H1 (cell line): ENCODE measurements around the gene FGGY. TPM values are rescaled to one million over a fixed set of nuclear protein-coding genes. Genes with fewer than 3 reads are reported as not detected.
A peak's percentile ranks its signal among the peaks of the same experiment; 100 is the strongest.

Experiments used
- CTCF ChIA-PET: fragments of 300-600 bp; sonication (Branson Sonifier 250); formaldehyde crosslinking; loops from one replicate; lab custom pipeline; 2021; ENCODE audit not compliant: partially characterized antibody; lab: Charles Lee
- POLR2A ChIA-PET: fragments of 300-600 bp; sonication (Branson Sonifier 250); formaldehyde crosslinking; loops from one replicate; lab custom pipeline; 2021; ENCODE audit warnings: inconsistent platforms; ENCODE audit not compliant: partially characterized antibody; lab: Charles Lee
- DNase-seq, 2 experiments: peaks; one replicate each; pipeline versions ENCODE4 v3.0.0 to v3.0.0-alpha.2; 2010 to 2022; ENCODE audit warnings: low spot score in 2 of 2, low read depth in 1 of 2, mixed read lengths in 1 of 2
- FAIRE-seq: peaks from 2 replicates; lab custom pipeline; 2011; peaks lifted over from hg19 to GRCh38; lab: Jason Lieb, UNC
- H2AFZ ChIP-seq: 2 replicates; pipeline ENCODE4 v1.8.1; 2012; ENCODE audit warnings: low read length, inconsistent platforms
- H2AK5ac ChIP-seq: 2 replicates; pipeline ENCODE4 v1.6.1; 2013; ENCODE audit warnings: low read depth, low read length
- H2BK120ac ChIP-seq: replicated peaks from 2 replicates; pipeline ENCODE3; 2013; ENCODE audit warnings: low read depth, low read length, inconsistent platforms
- H2BK12ac ChIP-seq: 2 replicates; pipeline ENCODE4 v1.6.1; 2013; ENCODE audit warnings: low read depth, low read length
- H2BK15ac ChIP-seq: 2 replicates; pipeline ENCODE4 v1.6.1; 2013; ENCODE audit warnings: low read length
- H2BK20ac ChIP-seq: 2 replicates; pipeline ENCODE4 v1.6.1; 2013; ENCODE audit warnings: low read length
- H2BK5ac ChIP-seq: 2 replicates; pipeline ENCODE4 v1.6.1; 2013; ENCODE audit warnings: low read depth, low read length
- H3K14ac ChIP-seq: 2 replicates; pipeline ENCODE4 v1.6.1; 2013; ENCODE audit warnings: inconsistent platforms; ENCODE audit not compliant: insufficient read length
- H3K18ac ChIP-seq: 2 replicates; pipeline ENCODE4 v1.6.1; 2013; ENCODE audit warnings: low read length; ENCODE audit errors: extremely low read depth
- H3K23ac ChIP-seq: 2 replicates; pipeline ENCODE4 v1.6.1; 2013; ENCODE audit warnings: inconsistent platforms; ENCODE audit not compliant: insufficient read length
- H3K23me2 ChIP-seq: 2 replicates; pipeline ENCODE4 v1.6.1; 2013; ENCODE audit warnings: low read depth, low read length
- H3K27ac ChIP-seq: 2 replicates; pipeline ENCODE4 v1.6.1; 2011; ENCODE audit warnings: low read depth, low read length, inconsistent platforms
- H3K27me3 ChIP-seq, 4 experiments: replicated peaks in 1 of 4; 1 replicate in 1 of 4; 2 replicates in 3 of 4; pipeline versions ENCODE4 v1.6.1 to v1.8.1; 2011 to 2013; ENCODE audit warnings: low read length in 3 of 4, mild to moderate bottlenecking in 3 of 4, inconsistent platforms in 2 of 4, mixed read lengths in 2 of 4, moderate library complexity in 1 of 4; ENCODE audit not compliant: control insufficient read depth in 3 of 4, insufficient read depth in 3 of 4; ENCODE audit errors: extremely low read depth in 1 of 4
- H3K36me3 ChIP-seq, 4 experiments: 2 replicates each; pipeline versions ENCODE4 v1.6.1 to v1.8.1; 2011 to 2013; ENCODE audit warnings: mild to moderate bottlenecking in 4 of 4, low read length in 3 of 4, moderate library complexity in 2 of 4, control low read depth in 1 of 4, inconsistent platforms in 1 of 4; ENCODE audit not compliant: insufficient read depth in 4 of 4, control insufficient read depth in 2 of 4
- H3K4ac ChIP-seq: replicated peaks from 2 replicates; pipeline ENCODE3; 2013; ENCODE audit warnings: low read length, low read depth, mixed read lengths, inconsistent platforms; ENCODE audit not compliant: insufficient read length
- H3K4me1 ChIP-seq, 4 experiments: replicated peaks in 1 of 4; 1 replicate in 1 of 4; 2 replicates in 3 of 4; pipeline versions ENCODE4 v1.6.1 to v1.8.1; 2011 to 2013; ENCODE audit warnings: low read length in 3 of 4, inconsistent platforms in 2 of 4, mixed read lengths in 1 of 4; ENCODE audit not compliant: insufficient read depth in 4 of 4, control insufficient read depth in 3 of 4
- H3K4me2 ChIP-seq, 2 experiments: 2 replicates each; pipeline versions ENCODE4 v1.6.1 to v1.8.1; 2011 to 2013; ENCODE audit warnings: low read depth in 2 of 2, low read length in 2 of 2, control low read depth in 1 of 2, inconsistent platforms in 1 of 2, mild to moderate bottlenecking in 1 of 2; ENCODE audit not compliant: insufficient read depth in 1 of 2
- H3K4me3 ChIP-seq, 4 experiments: fragments of 200-600, 300-600 bp in 1 of 4; sonication (generic), shearing (Covaris generic), sonication (Bioruptor Twin) in 1 of 4; 2 replicates each; pipeline versions ENCODE4 v1.5.1 to v1.8.1; 2011 to 2016; ENCODE audit warnings: low read length in 4 of 4, low read depth in 3 of 4, control low read depth in 2 of 4, inconsistent platforms in 2 of 4, mild to moderate bottlenecking in 2 of 4, mixed read lengths in 1 of 4, moderate library complexity in 1 of 4; ENCODE audit not compliant: insufficient read depth in 2 of 4; ENCODE audit errors: extremely low read depth in 1 of 4
- H3K56ac ChIP-seq: replicated peaks from 2 replicates; pipeline ENCODE3; 2013; ENCODE audit warnings: low read depth, mild to moderate bottlenecking, mixed read lengths, low read length, inconsistent platforms; ENCODE audit not compliant: insufficient read length
- H3K79me1 ChIP-seq: 2 replicates; pipeline ENCODE4 v1.6.1; 2013; ENCODE audit warnings: low read depth, low read length, control low read depth
- H3K79me2 ChIP-seq, 2 experiments: 2 replicates each; pipeline versions ENCODE4 v1.6.1 to v1.8.1; 2012 to 2013; ENCODE audit warnings: low read length in 2 of 2, mild to moderate bottlenecking in 2 of 2, inconsistent platforms in 1 of 2; ENCODE audit not compliant: insufficient read depth in 2 of 2, control insufficient read depth in 1 of 2
- H3K9ac ChIP-seq, 4 experiments: replicated peaks in 1 of 4; 1 replicate in 1 of 4; 2 replicates in 3 of 4; pipeline versions ENCODE4 v1.6.1 to v1.8.1; 2011 to 2013; ENCODE audit warnings: low read depth in 3 of 4, low read length in 3 of 4, control low read depth in 2 of 4, mild to moderate bottlenecking in 2 of 4, moderate library complexity in 2 of 4, inconsistent platforms in 1 of 4; ENCODE audit errors: extremely low read depth in 1 of 4
- H3K9me3 ChIP-seq, 2 experiments: 2 replicates each; pipeline versions ENCODE4 v1.6.1 to v1.8.1; 2012 to 2013; ENCODE audit warnings: mild to moderate bottlenecking in 2 of 2, moderate library complexity in 2 of 2, control low read depth in 1 of 2, inconsistent platforms in 1 of 2, low read depth in 1 of 2, low read length in 1 of 2, mixed read lengths in 1 of 2; ENCODE audit not compliant: insufficient read depth in 2 of 2
- H4K20me1 ChIP-seq, 2 experiments: replicated peaks in 1 of 2; 2 replicates each; pipeline versions ENCODE3 to v1.8.1; 2011 to 2013; ENCODE audit warnings: inconsistent platforms in 2 of 2, low read length in 2 of 2, mild to moderate bottlenecking in 1 of 2; ENCODE audit not compliant: insufficient read depth in 2 of 2, control insufficient read depth in 1 of 2
- H4K5ac ChIP-seq: 2 replicates; pipeline ENCODE4 v1.6.1; 2013; ENCODE audit warnings: low read length, low read depth, mixed read lengths, inconsistent platforms; ENCODE audit not compliant: insufficient read length
- H4K8ac ChIP-seq: 2 replicates; pipeline ENCODE4 v1.8.0; 2013; ENCODE audit warnings: mild to moderate bottlenecking, moderate library complexity, low read length, inconsistent platforms; ENCODE audit not compliant: insufficient read depth; ENCODE audit errors: extremely low read depth
- H4K91ac ChIP-seq: replicated peaks from 2 replicates; pipeline ENCODE3; 2013; ENCODE audit warnings: low read length, mixed read lengths, inconsistent platforms; ENCODE audit not compliant: insufficient read length
- CEBPB ChIP-seq: IDR thresholded peaks from 2 replicates; pipeline ENCODE4 v1.6.1; 2012; ENCODE audit warnings: low read depth, low read length
- HDAC2 ChIP-seq, 2 experiments: fragments of 300-600 bp in 1 of 2; sonication (generic) in 1 of 2; IDR thresholded peaks; 2 replicates each; pipeline ENCODE4 v1.6.1; 2011 to 2012; ENCODE audit warnings: low read depth in 2 of 2, low read length in 2 of 2, mild to moderate bottlenecking in 2 of 2, moderate library complexity in 2 of 2, borderline replicate concordance in 1 of 2, inconsistent platforms in 1 of 2
- WGBS, 2 experiments: shearing (Covaris generic) in 1 of 2; methylation state at CpG; one replicate each; pipeline versions ENCODE4 v1.1.6 to v1.1.7; 2013 to 2015; ENCODE audit warnings: low lambda C conversion rate in 2 of 2, mixed read lengths in 2 of 2, inconsistent platforms in 1 of 2, low coverage in 1 of 2, missing lambda C conversion rate in 1 of 2; ENCODE audit not compliant: insufficient replicate concordance in 2 of 2, insufficient coverage in 1 of 2, insufficient read length in 1 of 2; ENCODE audit errors: extremely low coverage in 1 of 2, missing lambda C conversion rate in 1 of 2; 5-methylcytosine and 5-hydroxymethylcytosine counted together
- polyA plus RNA-seq, 7 experiments: library from polyadenylated mRNA; depleted of rRNA in 3 of 7; stranded (reverse) in 5 of 7; unstranded in 2 of 7; fragments of >200 nt in 5 of 7; fragments of 200-250 nt in 2 of 7; gene quantifications; 1 replicate in 5 of 7; 2 replicates in 1 of 7; 4 replicates in 1 of 7; pipeline versions ENCODE4 v1.2.1 to v1.2.3, GENCODE V29; 2011 to 2013; ENCODE audit warnings: missing spikeins in 2 of 7, mixed read lengths in 2 of 7
- total RNA-seq: library from RNA; stranded (reverse); fragmentation: NEBNext Ultra II Directional; extraction: Animal tissue kit (Norgen Biotek cat#: 25700); gene quantifications from 2 replicates; pipeline ENCODE4 v1.2.1, GENCODE V29; 2021

FGGY gene
- total and polyA plus RNA-seq, 2 of the 8 experiments (the other 6 are each of a cell fraction or from before 2014, with no cell fraction given), result 10.3 to 12.5 TPM

DNA sequence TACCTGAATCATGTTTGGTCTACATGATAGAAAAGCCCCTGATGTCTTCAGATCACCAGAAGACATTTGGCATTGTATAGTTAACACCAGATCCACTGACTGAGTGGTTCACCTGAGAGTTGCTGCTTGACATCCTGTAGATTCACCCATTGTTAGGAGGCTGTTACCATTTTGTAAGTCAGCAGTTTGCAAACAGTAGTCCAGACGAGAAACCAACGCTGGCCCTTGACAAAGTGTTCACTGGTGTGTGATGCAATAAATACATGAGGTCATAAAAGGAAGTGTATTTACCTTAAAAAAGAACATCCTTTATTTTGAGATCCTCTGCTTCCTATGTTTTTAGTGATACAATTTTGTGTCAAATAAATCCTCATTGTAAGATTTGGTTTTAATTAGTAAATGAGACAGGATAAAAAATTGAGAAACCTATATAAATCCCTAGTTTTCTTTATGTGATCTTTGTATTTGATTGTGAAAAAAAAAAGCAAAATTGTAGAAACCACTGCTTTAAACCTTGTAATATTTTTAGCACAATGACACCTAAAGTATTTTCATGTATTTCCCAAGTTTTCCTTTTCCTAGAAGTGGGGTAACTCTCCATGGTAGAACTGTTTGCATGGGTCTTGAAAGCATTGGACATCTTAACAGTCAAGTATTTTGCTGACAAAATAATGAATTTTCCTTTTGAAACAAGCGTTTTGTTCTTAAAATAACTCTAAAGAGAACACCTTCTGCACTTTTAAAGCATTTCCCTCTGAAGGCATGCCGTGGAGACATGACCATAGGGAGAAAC lies 204.3 kb downstream of the FGGY start:
- Histone ChIP-seq H4K20me1 (no peaks in the 10 kb centered on the region), H2BK5ac (no peak overlapping the region), H3K27ac (no peak overlapping the region), H3K79me2 (no peaks in the 10 kb centered on the region), H3K18ac (no peak overlapping the region), H2AK5ac (no peak overlapping the region), H3K9me3 (no peaks in the 10 kb centered on the region), H3K36me3 (no peaks in the 10 kb centered on the region), H2BK12ac (no peak overlapping the region), H4K91ac (no peak overlapping the region), H3K4me3 (no peak overlapping the region), H3K4me2 (no peak overlapping the region), H3K4me1 (peaks cover 0 to 8% (median 3%) of the 10 kb centered on the region in 4 experiments; a peak in 3 of 7 replicates), H3K56ac (no peak overlapping the region), H2BK20ac (no peak overlapping the region), H3K14ac (no peak overlapping the region), H3K27me3 (no peaks in the 10 kb centered on the region), H3K4ac (no peak overlapping the region), H2BK15ac (no peak overlapping the region), H3K79me1 (no peaks in the 10 kb centered on the region), H3K9ac (no peak overlapping the region), H2BK120ac (no peak overlapping the region), H4K5ac (no peak overlapping the region), H3K23ac (no peak overlapping the region), H4K8ac (no peak overlapping the region), H2AFZ (no peak overlapping the region), H3K23me2 (no peaks in the 10 kb centered on the region)
- CTCF ChIA-PET, result no interaction called here
- TF ChIP-seq CEBPB (0 out of 2 replicates have a peak, but pooled peaks have one; percentile 19), HDAC2 (IDR thresholded peaks at IDR 0.05; ENCODE audit: borderline replicate concordance in 1 of 2, low read depth in 2 of 2, low read length in 2 of 2) (no peak)
- WGBS, 2 experiments, result 90% methylated on average over 4 of the region's 4 CpGs; no CpG with 5 or more reads in 1 of the 2 experiments
- DNase-seq (no peak), FAIRE-seq (no peak)
- POLR2A ChIA-PET, result no interaction called here
